HUES64 (cell line): ENCODE results near the gene LTBP1.

Experiments used
- H3K27ac ChIP-seq: 2 replicates; pipeline ENCODE4 v1.7.0; 2013; ENCODE audit warnings: low read depth, low read length, inconsistent platforms
- H3K27me3 ChIP-seq: 2 replicates; pipeline ENCODE4 v1.6.1; 2013; ENCODE audit warnings: mild to moderate bottlenecking, low read length; ENCODE audit not compliant: insufficient read depth
- H3K36me3 ChIP-seq: 2 replicates; pipeline ENCODE4 v1.6.1; 2013; ENCODE audit warnings: mild to moderate bottlenecking, low read length; ENCODE audit not compliant: insufficient read depth
- H3K4me1 ChIP-seq: 2 replicates; pipeline ENCODE4 v1.6.1; 2013; ENCODE audit warnings: mild to moderate bottlenecking, low read length, moderate library complexity; ENCODE audit not compliant: insufficient read depth
- H3K4me3 ChIP-seq: 2 replicates; pipeline ENCODE4 v1.5.1; 2013; ENCODE audit warnings: mild to moderate bottlenecking, low read length, moderate library complexity
- H3K9ac ChIP-seq: 2 replicates; pipeline ENCODE4 v1.6.1; 2013; ENCODE audit warnings: mild to moderate bottlenecking, low read depth, low read length
- H3K9me3 ChIP-seq: 2 replicates; pipeline ENCODE4 v1.6.1; 2013; ENCODE audit warnings: low read depth, low read length; ENCODE audit not compliant: insufficient read depth
- WGBS: fragments of 150-250, 120-280 bp; methylation state at CpG from one replicate; pipeline ENCODE4 v1.1.7; 2013; ENCODE audit warnings: missing lambda C conversion rate; 5-methylcytosine and 5-hydroxymethylcytosine counted together

Gene LTBP1

GRCh38 chr2:33014268-33014667, 67.5 kb downstream of the LTBP1 start:
- H3K4me3 ChIP-seq = no peak overlapping the region
- no peak overlapping the region for H3K27ac ChIP-seq
- 87% methylated on average over 2 of the region's 2 CpGs for WGBS
- no peaks in the 10 kb centered on the region for H3K27me3 ChIP-seq
- no peaks in the 10 kb centered on the region for H3K9me3 ChIP-seq
- no peak overlapping the region for H3K9ac ChIP-seq
- peaks cover 13% of the 10 kb centered on the region for H3K4me1 ChIP-seq
- H3K36me3 ChIP-seq = no peaks in the 10 kb centered on the region

- H3K27ac ChIP-seq = no peak overlapping the region
- no peak overlapping the region for H3K4me3 ChIP-seq
- no peaks in the 10 kb centered on the region for H3K36me3 ChIP-seq
- H3K4me1 ChIP-seq = peaks cover 14% of the 10 kb centered on the region
- no peaks in the 10 kb centered on the region for H3K9me3 ChIP-seq
- no peak overlapping the region for H3K9ac ChIP-seq
- WGBS = 94% methylated on average over 4 of the region's 4 CpGs
- no peaks in the 10 kb centered on the region for H3K27me3 ChIP-seq
Measured at GRCh38 chr2:33015421-33016142, 68.8 kb downstream of the LTBP1 start.

- Histone ChIP-seq H3K4me1 (peaks cover 28% of the 10 kb centered on the region), H3K9ac (no peak overlapping the region), H3K36me3 (no peaks in the 10 kb centered on the region), H3K4me3 (no peak overlapping the region), H3K27me3 (no peaks in the 10 kb centered on the region), H3K27ac (no peak overlapping the region), H3K9me3 (no peaks in the 10 kb centered on the region)
- WGBS = 97% methylated on average over 2 of the region's 2 CpGs
Measured at GRCh38 chr2:33018271-33018670, 71.5 kb downstream of the LTBP1 start.

GRCh38 chr2:33019796-33020195, 73.0 kb downstream of the LTBP1 start:
- Histone ChIP-seq H3K4me3 (no peak overlapping the region), H3K9ac (no peak overlapping the region), H3K27ac (no peak overlapping the region), H3K9me3 (0 out of 2 replicates have a peak, but pooled peaks cover 2% of the 10 kb centered on the region), H3K27me3 (no peaks in the 10 kb centered on the region), H3K4me1 (peaks cover 16% of the 10 kb centered on the region), H3K36me3 (no peaks in the 10 kb centered on the region)
- WGBS = 92% methylated on average over 7 of the region's 7 CpGs

GRCh38 chr2:33020883-33021282, 74.1 kb downstream of the LTBP1 start:
- Histone ChIP-seq H3K9me3 (0 out of 2 replicates have a peak, but pooled peaks cover 4% of the 10 kb centered on the region), H3K36me3 (no peaks in the 10 kb centered on the region), H3K4me3 (no peak overlapping the region), H3K4me1 (peaks cover 16% of the 10 kb centered on the region), H3K27me3 (no peaks in the 10 kb centered on the region), H3K27ac (no peak overlapping the region), H3K9ac (no peak overlapping the region)
- 84% methylated on average over 6 of the region's 6 CpGs for whole genome bisulfite sequencing

- Histone ChIP-seq H3K4me3 (no peak overlapping the region), H3K9me3 (0 out of 2 replicates have a peak, but pooled peaks cover 4% of the 10 kb centered on the region), H3K36me3 (no peaks in the 10 kb centered on the region), H3K27me3 (no peaks in the 10 kb centered on the region), H3K27ac (no peak overlapping the region), H3K9ac (no peak overlapping the region), H3K4me1 (peaks cover 16% of the 10 kb centered on the region)
- 76% methylated on average over 5 of the region's 5 CpGs for WGBS
Measured at GRCh38 chr2:33021542-33022227, 74.9 kb downstream of the LTBP1 start.

GRCh38 chr2:33022395-33022985, 75.7 kb downstream of the LTBP1 start:
- H3K9ac ChIP-seq = no peak overlapping the region
- H3K4me1 ChIP-seq = peaks cover 16% of the 10 kb centered on the region
- WGBS = 93% methylated on average over 2 of the region's 2 CpGs
- 0 out of 2 replicates have a peak, but pooled peaks cover 4% of the 10 kb centered on the region for H3K9me3 ChIP-seq
- no peak overlapping the region for H3K27ac ChIP-seq
- H3K4me3 ChIP-seq = no peak overlapping the region
- no peaks in the 10 kb centered on the region for H3K27me3 ChIP-seq
- H3K36me3 ChIP-seq = no peaks in the 10 kb centered on the region

- peaks cover 16% of the 10 kb centered on the region for H3K4me1 ChIP-seq
Measured at GRCh38 chr2:33022989-33023727, 76.4 kb downstream of the LTBP1 start.

GRCh38 chr2:33023728-33024500, 77.2 kb downstream of the LTBP1 start:
- Histone ChIP-seq H3K4me1 (peaks cover 16% of the 10 kb centered on the region), H3K4me3 (no peak overlapping the region), H3K9ac (no peak overlapping the region), H3K27me3 (no peaks in the 10 kb centered on the region), H3K27ac (no peak overlapping the region), H3K36me3 (no peaks in the 10 kb centered on the region), H3K9me3 (0 out of 2 replicates have a peak, but pooled peaks cover 4% of the 10 kb centered on the region)
- WGBS = 86% methylated on average over 1 of the region's 2 CpGs

More at GRCh38 chr2:33022989-33023727, 76.4 kb downstream of the LTBP1 start:
- Histone ChIP-seq H3K4me3 (no peak overlapping the region), H3K9ac (no peak overlapping the region), H3K27me3 (no peaks in the 10 kb centered on the region), H3K9me3 (0 out of 2 replicates have a peak, but pooled peaks cover 4% of the 10 kb centered on the region), H3K27ac (no peak overlapping the region), H3K36me3 (no peaks in the 10 kb centered on the region)
- WGBS = 71% methylated on average over 4 of the region's 6 CpGs

GRCh38 chr2:33024758-33025157, 78.0 kb downstream of the LTBP1 start:
- H3K9ac ChIP-seq = no peak overlapping the region
- H3K9me3 ChIP-seq = 0 out of 2 replicates have a peak, but pooled peaks cover 4% of the 10 kb centered on the region
- H3K27ac ChIP-seq = no peak overlapping the region
- WGBS = 96% methylated on average over 2 of the region's 2 CpGs
- peaks cover 16% of the 10 kb centered on the region for H3K4me1 ChIP-seq
- no peaks in the 10 kb centered on the region for H3K27me3 ChIP-seq
- H3K4me3 ChIP-seq = no peak overlapping the region
- H3K36me3 ChIP-seq = no peaks in the 10 kb centered on the region
